IMR-90 (cell line): Measurements from ENCODE around the gene CRYBB1. TPM values are rescaled to one million over a fixed set of nuclear protein-coding genes. Genes with fewer than 3 reads are reported as not detected.

ENCODE experiments used
- ATAC-seq: fragments of 200-7000 bp; cut with Tn5 transposase; 2 replicates; pipeline ENCODE4 v1.9.1; 2020; ENCODE audit warnings: low read depth, mild to moderate bottlenecking, moderate library complexity
- BruUV-seq: library from RNA; stranded (reverse); fragments of 400-500 nt; replicated peaks from 2 replicates; lab custom pipeline; 2021; lab: Mats Ljungman, UMichigan
- CTCF ChIA-PET: fragments of 300-600 bp; formaldehyde crosslinking; extraction: SDS; loops from one replicate; lab custom pipeline; 2021; ENCODE audit warnings: antibody characterized with exemption; lab: Yijun Ruan, JAX
- POLR2A ChIA-PET: fragments of 300-600 bp; sonication (Branson Sonifier 250); formaldehyde crosslinking; loops from one replicate; lab custom pipeline; 2022; ENCODE audit warnings: antibody characterized with exemption; ENCODE audit not compliant: unreplicated experiment; lab: Charles Lee
- DNase-seq: peaks from one replicate; pipeline ENCODE4 v3.0.0; 2013
- H2AFZ ChIP-seq: replicated peaks from 2 replicates; pipeline ENCODE3; 2013; ENCODE audit warnings: low read length, mild to moderate bottlenecking; ENCODE audit not compliant: poor library complexity
- H2AK5ac ChIP-seq: 2 replicates; pipeline ENCODE4 v1.6.1; 2013; ENCODE audit warnings: low read depth, low read length, inconsistent platforms
- H2AK9ac ChIP-seq: replicated peaks from 2 replicates; pipeline ENCODE3; 2013; ENCODE audit warnings: mild to moderate bottlenecking, low read depth, low read length, moderate library complexity; ENCODE audit not compliant: poor library complexity
- H2BK120ac ChIP-seq: 2 replicates; pipeline ENCODE4 v1.6.1; 2013; ENCODE audit warnings: low read depth, low read length, inconsistent platforms
- H2BK15ac ChIP-seq: 3 replicates; pipeline ENCODE4 v1.6.1; 2013; ENCODE audit warnings: low read depth, low read length, inconsistent platforms
- H2BK20ac ChIP-seq: 2 replicates; pipeline ENCODE4 v1.6.1; 2013; ENCODE audit warnings: low read depth, mild to moderate bottlenecking, inconsistent platforms, low read length, moderate library complexity
- H2BK5ac ChIP-seq: 2 replicates; pipeline ENCODE4 v1.6.1; 2013; ENCODE audit warnings: mild to moderate bottlenecking, low read depth, low read length, inconsistent platforms; ENCODE audit not compliant: poor library complexity, severe bottlenecking
- H3K14ac ChIP-seq: replicated peaks from 2 replicates; pipeline ENCODE4 v1.6.1; 2013; ENCODE audit warnings: low read depth, low read length, inconsistent platforms
- H3K18ac ChIP-seq: 2 replicates; pipeline ENCODE4 v1.6.1; 2013; ENCODE audit warnings: low read depth, low read length, control low read depth
- H3K23ac ChIP-seq: 2 replicates; pipeline ENCODE4 v1.6.1; 2013; ENCODE audit warnings: low read depth, low read length, inconsistent platforms
- H3K27ac ChIP-seq: 2 replicates; pipeline ENCODE4 v1.5.1; 2013; ENCODE audit warnings: mild to moderate bottlenecking, control low read depth, low read length; ENCODE audit not compliant: insufficient read depth
- H3K27me3 ChIP-seq: 2 replicates; pipeline ENCODE4 v1.6.1; 2013; ENCODE audit warnings: low read length; ENCODE audit not compliant: control insufficient read depth, insufficient read depth
- H3K36me3 ChIP-seq: 2 replicates; pipeline ENCODE4 v1.6.1; 2013; ENCODE audit warnings: low read length, mixed read lengths; ENCODE audit not compliant: control insufficient read depth, insufficient read depth
- H3K4ac ChIP-seq: 2 replicates; pipeline ENCODE4 v1.6.1; 2013; ENCODE audit warnings: low read depth, low read length, inconsistent platforms
- H3K4me1 ChIP-seq: 2 replicates; pipeline ENCODE4 v1.6.1; 2013; ENCODE audit warnings: low read length, mixed read lengths; ENCODE audit not compliant: control insufficient read depth, insufficient read depth
- H3K4me2 ChIP-seq: 2 replicates; pipeline ENCODE4 v1.6.1; 2013; ENCODE audit warnings: low read depth, mild to moderate bottlenecking, control low read depth, low read length, moderate library complexity
- H3K4me3 ChIP-seq: 2 replicates; pipeline ENCODE4 v1.5.1; 2013; ENCODE audit warnings: low read depth, mild to moderate bottlenecking, control low read depth, low read length, moderate library complexity; ENCODE audit not compliant: insufficient read depth
- H3K56ac ChIP-seq: 2 replicates; pipeline ENCODE4 v1.6.1; 2013; ENCODE audit warnings: low read length, inconsistent platforms; ENCODE audit not compliant: insufficient read depth; ENCODE audit errors: extremely low read depth
- H3K79me1 ChIP-seq, 2 experiments: 2 replicates each; pipeline ENCODE4 v1.6.1; 2013; ENCODE audit warnings: low read length in 2 of 2, inconsistent platforms in 1 of 2, low read depth in 1 of 2
- H3K9ac ChIP-seq: 2 replicates; pipeline ENCODE4 v1.6.1; 2013; ENCODE audit warnings: low read depth, low read length, control low read depth
- H3K9me1 ChIP-seq: 2 replicates; pipeline ENCODE4 v1.6.1; 2013; ENCODE audit warnings: low read length, inconsistent platforms; ENCODE audit not compliant: insufficient read depth
- H3K9me3 ChIP-seq: 2 replicates; pipeline ENCODE4 v1.6.1; 2013; ENCODE audit warnings: low read length; ENCODE audit not compliant: control insufficient read depth, insufficient read depth
- H4K20me1 ChIP-seq: 2 replicates; pipeline ENCODE4 v1.6.1; 2013; ENCODE audit warnings: low read length, inconsistent platforms; ENCODE audit not compliant: insufficient read depth
- H4K5ac ChIP-seq: 2 replicates; pipeline ENCODE4 v1.6.1; 2013; ENCODE audit warnings: mild to moderate bottlenecking, low read depth, low read length, control low read depth
- H4K8ac ChIP-seq, 2 experiments: 2 replicates each; pipeline ENCODE4 v1.6.1; 2013; ENCODE audit warnings: low read depth in 2 of 2, low read length in 2 of 2, control low read depth in 1 of 2, inconsistent platforms in 1 of 2
- H4K91ac ChIP-seq: 2 replicates; pipeline ENCODE4 v1.6.1; 2013; ENCODE audit warnings: low read depth, low read length, inconsistent platforms; ENCODE audit not compliant: insufficient read depth
- BHLHE40 ChIP-seq: fragments of 150-350 bp; IDR thresholded peaks from 2 replicates; pipeline ENCODE4 v1.6.1; 2016; ENCODE audit warnings: mild to moderate bottlenecking, low read depth, low read length
- CEBPB ChIP-seq: IDR thresholded peaks from 2 replicates; pipeline ENCODE4 v1.6.1; 2012; ENCODE audit warnings: low read depth, low read length, improper control_type of control experiment
- CHD1 ChIP-seq: IDR thresholded peaks from 2 replicates; pipeline ENCODE4 v1.6.1; 2012; ENCODE audit warnings: low read depth, low read length, improper control_type of control experiment
- FOS ChIP-seq: fragments of 150-350 bp; IDR thresholded peaks from 2 replicates; pipeline ENCODE4 v1.6.1; 2016; ENCODE audit warnings: low read depth, low read length
- MAFK ChIP-seq: IDR thresholded peaks from 2 replicates; pipeline ENCODE4 v1.6.1; 2012; ENCODE audit warnings: low read depth, low read length, improper control_type of control experiment
- MXI1 ChIP-seq: IDR thresholded peaks from 2 replicates; pipeline ENCODE4 v1.6.1; 2012; ENCODE audit warnings: low read depth, mild to moderate bottlenecking, low read length, moderate library complexity, borderline replicate concordance
- RCOR1 ChIP-seq: IDR thresholded peaks from 2 replicates; pipeline ENCODE4 v1.6.1; 2012; ENCODE audit warnings: mild to moderate bottlenecking, low read length, improper control_type of control experiment; ENCODE audit not compliant: insufficient replicate concordance
- RFX5 ChIP-seq: IDR thresholded peaks from 2 replicates; pipeline ENCODE4 v1.8.0; 2012; ENCODE audit warnings: low read depth, mild to moderate bottlenecking, low read length, moderate library complexity
- SMC3 ChIP-seq: fragments of 150-350 bp; IDR thresholded peaks from 2 replicates; pipeline ENCODE4 v1.6.1; 2016; ENCODE audit warnings: low read depth, mild to moderate bottlenecking, antibody characterized with exemption, low read length, moderate library complexity
- whole genome bisulfite sequencing, 2 experiments: methylation state at CpG; one replicate each; pipeline versions ENCODE4 v1.1.5 to v1.1.7; 2013; ENCODE audit warnings: missing lambda C conversion rate in 2 of 2; ENCODE audit not compliant: insufficient read length in 1 of 2; ENCODE audit errors: extremely low coverage in 2 of 2; 5-methylcytosine and 5-hydroxymethylcytosine counted together
- dilution Hi-C: fragments of 300-500 bp; cut with HindIII; formaldehyde crosslinking; loops from one replicate; pipeline ENCODE4 v1.14.3; 2018; ENCODE audit warnings: low sequenced_read_pairs; ENCODE audit not compliant: unreplicated experiment
- in situ Hi-C: fragments of 300-500 bp; cut with MboI; formaldehyde crosslinking; loops from 3 replicates; pipeline ENCODE4 v1.14.3; 2019; ENCODE audit warnings: low sequenced_read_pairs, inconsistent platforms, mixed read lengths
- intact Hi-C: fragments of 100-400 bp; cut with micrococcal nuclease; formaldehyde crosslinking; loops from 2 replicates; pipeline ENCODE4 v1.10.0; 2022
- polyA plus RNA-seq, 3 experiments: library from polyadenylated mRNA; depleted of rRNA; stranded (reverse); fragments of >200 nt; gene quantifications; 2 replicates each; pipeline ENCODE4 v1.2.3, GENCODE V29; 2012; ENCODE audit warnings: low replicate concordance in 1 of 3
- total RNA-seq: library from RNA; depleted of rRNA; stranded (reverse); fragments of >200 nt; gene quantifications from 2 replicates; pipeline ENCODE4 v1.2.3, GENCODE V29; 2012
- TF ChIP-seq, protein P1 (sequence below): fragments of 150-350 bp; IDR thresholded peaks from 2 replicates; pipeline ENCODE4 v1.6.1; 2016; ENCODE audit warnings: low read depth, mild to moderate bottlenecking, low read length, moderate library complexity, borderline replicate concordance
- TF ChIP-seq, protein P2 (sequence below): fragments of 150-350 bp; IDR thresholded peaks from 2 replicates; pipeline ENCODE4 v1.6.1; 2017; ENCODE audit warnings: mild to moderate bottlenecking, antibody characterized with exemption, low read length, low read depth

Gene CRYBB1
- total and polyA plus RNA-seq, 2 of the 4 experiments (the other 2 are of a cell fraction): not detected

DNA sequence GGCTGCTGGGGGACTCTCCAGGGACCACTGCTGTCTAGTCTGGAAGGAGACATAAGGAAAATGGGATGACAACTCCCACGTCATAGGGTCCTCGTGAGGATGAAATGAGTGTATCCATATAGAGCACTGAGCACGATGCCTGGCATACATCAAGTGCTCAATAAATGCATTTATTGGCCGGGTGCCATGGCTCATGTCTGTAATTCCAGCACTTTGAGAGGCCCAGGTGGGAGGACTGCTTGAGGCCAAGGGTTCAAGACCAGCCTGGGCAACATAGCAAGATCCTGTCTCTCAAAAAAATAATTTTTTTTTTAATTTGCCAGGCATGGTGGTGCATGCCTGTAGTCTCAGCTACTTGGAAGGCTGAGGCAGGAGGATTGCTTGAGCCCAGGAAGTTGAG is 15.7 kb downstream of the CRYBB1 start:
- no peak for ATAC-seq
- WGBS, 2 experiments: 95% methylated on average over 3 of the region's 4 CpGs; no CpG with 5 or more reads in 1 of the 2 experiments
- no peak overlapping the region for H2AFZ ChIP-seq

More for the DNA sequence above, 15.7 kb downstream of the CRYBB1 start:
- no peak overlapping the region for H3K14ac ChIP-seq
- H2BK15ac ChIP-seq: no peak overlapping the region
- no peak overlapping the region for H4K91ac ChIP-seq
- no peak overlapping the region for H3K18ac ChIP-seq
- H3K56ac ChIP-seq: no peak overlapping the region
- H2BK5ac ChIP-seq: no peak overlapping the region
- no peaks in the 10 kb centered on the region for H3K36me3 ChIP-seq
- no peak for DNase-seq
- H4K8ac ChIP-seq: no peak overlapping the region
- TF ChIP-seq, protein P1, sequence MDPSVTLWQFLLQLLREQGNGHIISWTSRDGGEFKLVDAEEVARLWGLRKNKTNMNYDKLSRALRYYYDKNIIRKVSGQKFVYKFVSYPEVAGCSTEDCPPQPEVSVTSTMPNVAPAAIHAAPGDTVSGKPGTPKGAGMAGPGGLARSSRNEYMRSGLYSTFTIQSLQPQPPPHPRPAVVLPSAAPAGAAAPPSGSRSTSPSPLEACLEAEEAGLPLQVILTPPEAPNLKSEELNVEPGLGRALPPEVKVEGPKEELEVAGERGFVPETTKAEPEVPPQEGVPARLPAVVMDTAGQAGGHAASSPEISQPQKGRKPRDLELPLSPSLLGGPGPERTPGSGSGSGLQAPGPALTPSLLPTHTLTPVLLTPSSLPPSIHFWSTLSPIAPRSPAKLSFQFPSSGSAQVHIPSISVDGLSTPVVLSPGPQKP: no peak
- no peak for TF ChIP-seq BHLHE40
- TF ChIP-seq MXI1: no peak
- TF ChIP-seq MAFK: no peak
- TF ChIP-seq, protein P2, sequence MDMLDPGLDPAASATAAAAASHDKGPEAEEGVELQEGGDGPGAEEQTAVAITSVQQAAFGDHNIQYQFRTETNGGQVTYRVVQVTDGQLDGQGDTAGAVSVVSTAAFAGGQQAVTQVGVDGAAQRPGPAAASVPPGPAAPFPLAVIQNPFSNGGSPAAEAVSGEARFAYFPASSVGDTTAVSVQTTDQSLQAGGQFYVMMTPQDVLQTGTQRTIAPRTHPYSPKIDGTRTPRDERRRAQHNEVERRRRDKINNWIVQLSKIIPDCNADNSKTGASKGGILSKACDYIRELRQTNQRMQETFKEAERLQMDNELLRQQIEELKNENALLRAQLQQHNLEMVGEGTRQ: no peak
- no peak for TF ChIP-seq CHD1
- TF ChIP-seq RFX5: no peak
- TF ChIP-seq CEBPB: no peak
- no peak for TF ChIP-seq SMC3
- TF ChIP-seq FOS: no peak
- no peak for TF ChIP-seq RCOR1
- no peaks in the 10 kb centered on the region for H3K9me3 ChIP-seq
- no peak overlapping the region for H2BK120ac ChIP-seq
- no peak overlapping the region for H2BK20ac ChIP-seq
- no peak overlapping the region for H3K23ac ChIP-seq
- ChIA-PET CTCF (no interaction called here), POLR2A (interaction anchor here (0.6 kb wide), 1 partner anchor 180 kb away, joined by 3 read pairs; no protein-coding TSS in a partner anchor)
- intact Hi-C loops: no loop called here
- no peak overlapping the region for H3K4ac ChIP-seq
- in situ Hi-C loops: no loop called here
- H4K20me1 ChIP-seq: no peaks in the 10 kb centered on the region
- H3K4me3 ChIP-seq: no peak overlapping the region
- peaks cover 17% of the 10 kb centered on the region for H3K27me3 ChIP-seq
- no peaks in the 10 kb centered on the region for H3K79me1 ChIP-seq
- BruUV-seq: no TSS peak
- dilution Hi-C loops: no loop called here
- no peak overlapping the region for H4K5ac ChIP-seq
- H3K9me1 ChIP-seq: peaks cover 2% of the 10 kb centered on the region; the same call in 1 of the 2 replicates
- H3K9ac ChIP-seq: no peak overlapping the region
- H2AK9ac ChIP-seq: no peak overlapping the region
- no peak overlapping the region for H3K27ac ChIP-seq
- H3K4me1 ChIP-seq: no peaks in the 10 kb centered on the region
- no peak overlapping the region for H3K4me2 ChIP-seq
- 0 out of 2 replicates have a peak overlapping the region, but pooled peaks have one; percentile 11 for H2AK5ac ChIP-seq
